ENCODE measurements around the gene SELENOF.
"Not testable (repeated sequence)": the region's sequence is repeated elsewhere in the genome, so short reads cannot be mapped to it uniquely, and the experiment has no call there.

Gene SELENOF

GRCh38 chr1:86856196-86856595, 57.7 kb downstream of the SELENOF start:
- no peak for DNase-seq

GRCh38 chr1:86854352-86854751, 59.6 kb downstream of the SELENOF start:
- DNase-seq, result no peak

GRCh38 chr1:86852782-86853408, 61.0 kb downstream of the SELENOF start:
- DNase-seq, result no peak

GRCh38 chr1:86852289-86852688, 61.6 kb downstream of the SELENOF start:
- DNase-seq, result no peak

GRCh38 chr1:86849756-86850155, 64.2 kb downstream of the SELENOF start:
- DNase-seq, result no peak

- no peak for DNase-seq
These were observed 65.3 kb downstream of the SELENOF start for GRCh38 chr1:86848654-86849053.

GRCh38 chr1:86846164-86846647, 67.7 kb downstream of the SELENOF start:
- no peak for DNase-seq

GRCh38 chr1:86845514-86845913, 68.4 kb downstream of the SELENOF start:
- no peak for DNase-seq

GRCh38 chr1:86841116-86841515, 72.8 kb downstream of the SELENOF start:
- DNase-seq, result no peak

GRCh38 chr1:86833461-86834215, 80.3 kb downstream of the SELENOF start:
- DNase-seq, result peak; percentile 12

- no peak for DNase-seq
These were observed 81.5 kb downstream of the SELENOF start for GRCh38 chr1:86832433-86832832.

GRCh38 chr1:86829321-86829720, 84.6 kb downstream of the SELENOF start:
- DNase-seq, result no peak

GRCh38 chr1:86828024-86828423, 85.9 kb downstream of the SELENOF start:
- no peak for DNase-seq

- DNase-seq, result no peak
These were observed 87.1 kb downstream of the SELENOF start for GRCh38 chr1:86826856-86827255.

GRCh38 chr1:86825319-86825718, 88.6 kb downstream of the SELENOF start:
- no peak for DNase-seq

GRCh38 chr1:86823821-86824500, 90.0 kb downstream of the SELENOF start:
- DNase-seq, result no peak

- DNase-seq, result no peak
These were observed 90.5 kb downstream of the SELENOF start for GRCh38 chr1:86823386-86823785.

GRCh38 chr1:86822459-86822858, 91.5 kb downstream of the SELENOF start:
- DNase-seq, result no peak

- no peak for DNase-seq
These were observed 92.0 kb downstream of the SELENOF start for GRCh38 chr1:86821956-86822355.

- DNase-seq, result not testable (repeated sequence)
These were observed 94.0 kb downstream of the SELENOF start for GRCh38 chr1:86819970-86820369.

- DNase-seq, result not testable (repeated sequence)
These were observed 96.6 kb downstream of the SELENOF start for GRCh38 chr1:86817246-86817826.

GRCh38 chr1:86814118-86814517, 99.8 kb downstream of the SELENOF start:
- not testable (repeated sequence) for DNase-seq
